K562 (cell line): ENCODE data around the gene SIM1.

Experiments
- ATF1 ChIP-seq, 2 experiments: fragments of 450-650 bp in 1 of 2; IDR thresholded peaks; 2 replicates each; pipeline ENCODE4 v1.6.1; 2016; ENCODE audit warnings: missing compliant biosample characterization in 1 of 2, missing genetic modification characterization in 1 of 2
- MEF2D ChIP-seq: conservative IDR thresholded peaks from 2 replicates; pipeline ENCODE4 v1.6.1; 2016; ENCODE audit warnings: low read depth, missing genetic modification characterization, missing compliant biosample characterization
- PHTF2 ChIP-seq: fragments of 250-450 bp; sonication (Bioruptor Pico); IDR thresholded peaks from 2 replicates; pipeline ENCODE4 v1.5.0; 2021; ENCODE audit warnings: mild to moderate bottlenecking
- PTBP1 ChIP-seq: fragments of 200-400 bp; formaldehyde crosslinking; IDR thresholded peaks from 2 replicates; pipeline ENCODE4 v1.6.1; 2017; ENCODE audit warnings: low read depth, low read length
- RBM17 ChIP-seq: fragments of 200-400 bp; formaldehyde crosslinking; IDR thresholded peaks from 2 replicates; pipeline ENCODE4 v1.6.1; 2017; ENCODE audit warnings: low read depth, mild to moderate bottlenecking, low read length, borderline replicate concordance
- SUPT5H ChIP-seq: fragments of 450-650 bp; IDR thresholded peaks from 2 replicates; pipeline ENCODE4 v1.6.1; 2016
- WHSC1 ChIP-seq: IDR thresholded peaks from one replicate; pipeline ENCODE4 v1.6.1; 2012; ENCODE audit warnings: low read length, control low read depth, inconsistent platforms
- YY1 ChIP-seq, 3 experiments: IDR thresholded peaks; 2 replicates each; pipeline ENCODE4 v1.6.1; 2011; ENCODE audit warnings: low read length in 2 of 3, mild to moderate bottlenecking in 2 of 3, moderate library complexity in 2 of 3, borderline replicate concordance in 1 of 3, control low read depth in 1 of 3, low read depth in 1 of 3; ENCODE audit not compliant: insufficient read depth in 3 of 3, insufficient replicate concordance in 2 of 3, control insufficient read depth in 1 of 3, insufficient read length in 1 of 3; ENCODE audit errors: extremely low read depth in 1 of 3
- ZNF224 ChIP-seq: sonication (generic); formaldehyde crosslinking; IDR thresholded peaks from 2 replicates; pipeline ENCODE4 v1.8.0; 2022; ENCODE audit warnings: mild to moderate bottlenecking, missing genetic modification reagents
- ZNF449 ChIP-seq: fragments of 250-450 bp; sonication (Bioruptor Pico); IDR thresholded peaks from 2 replicates; pipeline ENCODE4 v1.8.0; 2022; ENCODE audit warnings: moderate library complexity, mild to moderate bottlenecking, inconsistent platforms
- TF ChIP-seq, protein P1 (sequence below): sonication (generic); formaldehyde crosslinking; IDR thresholded peaks from 2 replicates; pipeline ENCODE4 v1.8.0; 2022; ENCODE audit warnings: missing genetic modification reagents, mild to moderate bottlenecking, borderline replicate concordance
- TF ChIP-seq, protein P2 (sequence below): fragments of 250-450 bp; sonication (Bioruptor Pico); IDR thresholded peaks from 2 replicates; pipeline ENCODE4 v1.4.0; 2020; ENCODE audit warnings: borderline replicate concordance
- TF ChIP-seq, protein P3 (sequence below), 3 experiments: IDR thresholded peaks in 2 of 3; conservative IDR thresholded peaks in 1 of 3; 2 replicates each; pipeline ENCODE4 v1.5.1; 2011 to 2012; ENCODE audit warnings: low read length in 3 of 3, mild to moderate bottlenecking in 3 of 3, control low read depth in 2 of 3, improper control_type of control experiment in 1 of 3, inconsistent platforms in 1 of 3, low read depth in 1 of 3, mixed read lengths in 1 of 3, moderate library complexity in 1 of 3; ENCODE audit not compliant: insufficient read depth in 2 of 3

DNA sequence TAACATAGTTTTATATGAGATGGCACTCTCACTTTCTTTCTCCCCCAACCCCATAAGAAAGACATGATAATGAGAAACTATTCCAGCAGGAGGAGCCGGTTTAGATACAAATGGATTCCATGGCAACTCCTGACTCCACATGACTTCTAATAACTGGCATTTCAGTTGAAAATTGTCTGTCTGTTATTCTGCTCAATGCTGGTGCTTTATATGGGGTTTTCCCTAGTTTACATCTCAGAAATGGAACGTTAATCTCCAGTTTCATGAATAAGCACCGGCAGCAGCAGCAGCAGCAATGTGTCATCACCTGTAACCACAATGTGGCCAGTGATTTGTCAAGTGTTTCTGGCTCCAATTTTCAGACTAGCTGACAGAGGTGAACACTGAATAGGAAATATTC is 8.0 kb upstream of the SIM1 start:
- no peak for TF ChIP-seq ATF1 (CRISPR knock-in tag; IDR thresholded peaks at IDR 0.05)
- no peak for TF ChIP-seq ATF1 (tag; IDR thresholded peaks at IDR 0.05)
- TF ChIP-seq ZNF449 = no peak
- TF ChIP-seq, protein P1, sequence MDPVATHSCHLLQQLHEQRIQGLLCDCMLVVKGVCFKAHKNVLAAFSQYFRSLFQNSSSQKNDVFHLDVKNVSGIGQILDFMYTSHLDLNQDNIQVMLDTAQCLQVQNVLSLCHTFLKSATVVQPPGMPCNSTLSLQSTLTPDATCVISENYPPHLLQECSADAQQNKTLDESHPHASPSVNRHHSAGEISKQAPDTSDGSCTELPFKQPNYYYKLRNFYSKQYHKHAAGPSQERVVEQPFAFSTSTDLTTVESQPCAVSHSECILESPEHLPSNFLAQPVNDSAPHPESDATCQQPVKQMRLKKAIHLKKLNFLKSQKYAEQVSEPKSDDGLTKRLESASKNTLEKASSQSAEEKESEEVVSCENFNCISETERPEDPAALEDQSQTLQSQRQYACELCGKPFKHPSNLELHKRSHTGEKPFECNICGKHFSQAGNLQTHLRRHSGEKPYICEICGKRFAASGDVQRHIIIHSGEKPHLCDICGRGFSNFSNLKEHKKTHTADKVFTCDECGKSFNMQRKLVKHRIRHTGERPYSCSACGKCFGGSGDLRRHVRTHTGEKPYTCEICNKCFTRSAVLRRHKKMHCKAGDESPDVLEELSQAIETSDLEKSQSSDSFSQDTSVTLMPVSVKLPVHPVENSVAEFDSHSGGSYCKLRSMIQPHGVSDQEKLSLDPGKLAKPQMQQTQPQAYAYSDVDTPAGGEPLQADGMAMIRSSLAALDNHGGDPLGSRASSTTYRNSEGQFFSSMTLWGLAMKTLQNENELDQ (CRISPR knock-in tag) = no peak
- TF ChIP-seq, protein P2, sequence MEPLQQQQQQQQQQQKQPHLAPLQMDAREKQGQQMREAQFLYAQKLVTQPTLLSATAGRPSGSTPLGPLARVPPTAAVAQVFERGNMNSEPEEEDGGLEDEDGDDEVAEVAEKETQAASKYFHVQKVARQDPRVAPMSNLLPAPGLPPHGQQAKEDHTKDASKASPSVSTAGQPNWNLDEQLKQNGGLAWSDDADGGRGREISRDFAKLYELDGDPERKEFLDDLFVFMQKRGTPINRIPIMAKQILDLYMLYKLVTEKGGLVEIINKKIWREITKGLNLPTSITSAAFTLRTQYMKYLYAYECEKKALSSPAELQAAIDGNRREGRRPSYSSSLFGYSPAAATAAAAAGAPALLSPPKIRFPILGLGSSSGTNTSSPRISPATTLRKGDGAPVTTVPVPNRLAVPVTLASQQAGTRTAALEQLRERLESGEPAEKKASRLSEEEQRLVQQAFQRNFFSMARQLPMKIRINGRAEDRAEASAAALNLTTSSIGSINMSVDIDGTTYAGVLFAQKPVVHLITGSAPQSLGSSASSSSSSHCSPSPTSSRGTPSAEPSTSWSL (CRISPR knock-in tag) = no peak
- TF ChIP-seq YY1 (IDR thresholded peaks at IDR 0.05; ENCODE audit: borderline replicate concordance in 1 of 3, control insufficient read depth in 1 of 3, extremely low read depth in 1 of 3, insufficient read depth in 3 of 3, insufficient read length in 1 of 3, insufficient replicate concordance in 2 of 3, low read depth in 1 of 3, low read length in 2 of 3) = no peak
- TF ChIP-seq PTBP1 = no peak
- no peak for TF ChIP-seq WHSC1
- TF ChIP-seq PHTF2 = no peak
- TF ChIP-seq MEF2D (tag) = no peak
- TF ChIP-seq SUPT5H = no peak
- TF ChIP-seq, protein P3, sequence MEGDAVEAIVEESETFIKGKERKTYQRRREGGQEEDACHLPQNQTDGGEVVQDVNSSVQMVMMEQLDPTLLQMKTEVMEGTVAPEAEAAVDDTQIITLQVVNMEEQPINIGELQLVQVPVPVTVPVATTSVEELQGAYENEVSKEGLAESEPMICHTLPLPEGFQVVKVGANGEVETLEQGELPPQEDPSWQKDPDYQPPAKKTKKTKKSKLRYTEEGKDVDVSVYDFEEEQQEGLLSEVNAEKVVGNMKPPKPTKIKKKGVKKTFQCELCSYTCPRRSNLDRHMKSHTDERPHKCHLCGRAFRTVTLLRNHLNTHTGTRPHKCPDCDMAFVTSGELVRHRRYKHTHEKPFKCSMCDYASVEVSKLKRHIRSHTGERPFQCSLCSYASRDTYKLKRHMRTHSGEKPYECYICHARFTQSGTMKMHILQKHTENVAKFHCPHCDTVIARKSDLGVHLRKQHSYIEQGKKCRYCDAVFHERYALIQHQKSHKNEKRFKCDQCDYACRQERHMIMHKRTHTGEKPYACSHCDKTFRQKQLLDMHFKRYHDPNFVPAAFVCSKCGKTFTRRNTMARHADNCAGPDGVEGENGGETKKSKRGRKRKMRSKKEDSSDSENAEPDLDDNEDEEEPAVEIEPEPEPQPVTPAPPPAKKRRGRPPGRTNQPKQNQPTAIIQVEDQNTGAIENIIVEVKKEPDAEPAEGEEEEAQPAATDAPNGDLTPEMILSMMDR (IDR thresholded peaks at IDR 0.05 in 2 of 3, conservative IDR thresholded peaks at IDR 0.05 in 1 of 3; ENCODE audit: insufficient read depth in 2 of 3, low read depth in 1 of 3, low read length in 3 of 3) = no peak
- TF ChIP-seq ZNF224 (CRISPR knock-in tag) = no peak
- no peak for TF ChIP-seq RBM17
